K562 (cell line): ENCODE data around the gene CEP128. TPM values are rescaled to one million over a fixed set of nuclear protein-coding genes. Genes with fewer than 3 reads are reported as not detected.

Experiments
- ATAC-seq: fragments of 200-7000 bp; cut with Tn5 transposase; 3 replicates; pipeline ENCODE4 v1.9.1; 2020; ENCODE audit warnings: moderate library complexity
- BruUV-seq: library from RNA; stranded (reverse); fragments of 400-500 nt; replicated peaks from 2 replicates; lab custom pipeline; 2021; lab: Mats Ljungman, UMichigan
- CTCF ChIA-PET: fragments of 300-600 bp; formaldehyde crosslinking; extraction: SDS; loops from one replicate; lab custom pipeline; 2021; ENCODE audit warnings: low intra/inter-chr PET ratio; lab: Yijun Ruan, JAX
- POLR2A ChIA-PET: fragments of 300-600, 350-650 bp; sonication (Branson Sonifier 250); formaldehyde crosslinking; extraction: SDS; loops from one replicate; lab custom pipeline; 2021; ENCODE audit warnings: antibody characterized with exemption, inconsistent platforms; lab: Yijun Ruan, JAX
- DNase-seq, 4 experiments: peaks; one replicate each; pipeline versions ENCODE4 v3.0.0 to v3.0.0-alpha.2; 2011 to 2018; ENCODE audit warnings: low spot score in 3 of 4, mixed read lengths in 3 of 4; ENCODE audit errors: extremely low read depth in 1 of 4
- FAIRE-seq: peaks from 2 replicates; lab custom pipeline; 2011; peaks lifted over from hg19 to GRCh38; lab: Jason Lieb, UNC
- H2AFZ ChIP-seq: 2 replicates; pipeline ENCODE4 v1.6.0; 2011; ENCODE audit warnings: low read depth, low read length, control low read depth, inconsistent platforms
- H3K27ac ChIP-seq: fragments of 200-600 bp; 3 replicates; pipeline ENCODE4 v1.8.0; 2011; ENCODE audit warnings: low read depth, mild to moderate bottlenecking, control low read depth, inconsistent platforms, low read length, moderate library complexity, mixed read lengths; ENCODE audit errors: extremely low read depth
- H3K27me3 ChIP-seq, 2 experiments: fragments of 300-600 bp in 1 of 2; 2 replicates in 1 of 2; 3 replicates in 1 of 2; pipeline versions ENCODE4 v1.6.0 to v1.8.0; 2011; ENCODE audit warnings: inconsistent platforms in 2 of 2, low read length in 2 of 2, mild to moderate bottlenecking in 1 of 2, mixed read lengths in 1 of 2, moderate library complexity in 1 of 2; ENCODE audit not compliant: control insufficient read depth in 2 of 2, insufficient read depth in 2 of 2
- H3K36me3 ChIP-seq: fragments of 300-600 bp; 3 replicates; pipeline ENCODE4 v1.8.0; 2011; ENCODE audit warnings: mild to moderate bottlenecking, low read length, inconsistent platforms; ENCODE audit not compliant: control insufficient read depth, insufficient read depth
- H3K4me1 ChIP-seq, 2 experiments: fragments of 200-600 bp in 1 of 2; replicated peaks in 1 of 2; 2 replicates in 1 of 2; 3 replicates in 1 of 2; pipeline versions ENCODE4 v1.5.1 to v1.8.0; 2011; ENCODE audit warnings: inconsistent platforms in 2 of 2, low read length in 2 of 2, mild to moderate bottlenecking in 1 of 2, mixed read lengths in 1 of 2, moderate library complexity in 1 of 2; ENCODE audit not compliant: control insufficient read depth in 2 of 2, insufficient read depth in 2 of 2
- H3K4me2 ChIP-seq: 2 replicates; pipeline ENCODE4 v1.6.1; 2011; ENCODE audit warnings: low read length, control low read depth, inconsistent platforms, mixed read lengths; ENCODE audit not compliant: insufficient read depth
- H3K4me3 ChIP-seq: fragments of 200-600 bp; sonication (generic), shearing (Covaris generic); 2 replicates; pipeline ENCODE4 v1.5.1; 2016; ENCODE audit warnings: control low read depth, inconsistent platforms
- H3K79me2 ChIP-seq: fragments of 200-600 bp; 3 replicates; pipeline ENCODE4 v1.8.0; 2011; ENCODE audit warnings: low read length, inconsistent platforms; ENCODE audit not compliant: control insufficient read depth, insufficient read depth
- H3K9ac ChIP-seq, 2 experiments: 2 replicates each; pipeline versions ENCODE4 v1.6.0 to v1.6.1; 2011; ENCODE audit warnings: low read depth in 2 of 2, low read length in 2 of 2, control low read depth in 1 of 2, inconsistent platforms in 1 of 2, mild to moderate bottlenecking in 1 of 2, mixed read lengths in 1 of 2; ENCODE audit not compliant: insufficient read depth in 1 of 2
- H3K9me1 ChIP-seq: one replicate; pipeline ENCODE4 v1.6.0; 2011; ENCODE audit warnings: inconsistent platforms, mild to moderate bottlenecking, low read length, moderate library complexity; ENCODE audit not compliant: control insufficient read depth, insufficient read depth
- H3K9me3 ChIP-seq: replicated peaks from 2 replicates; pipeline ENCODE4 v1.5.1; 2011; ENCODE audit warnings: low read depth, low read length, inconsistent platforms; ENCODE audit not compliant: control insufficient read depth, insufficient read depth
- H4K20me1 ChIP-seq: replicated peaks from 2 replicates; pipeline ENCODE4 v1.6.1; 2011; ENCODE audit warnings: low read length, inconsistent platforms, mixed read lengths; ENCODE audit not compliant: control insufficient read depth, insufficient read depth
- DACH1 ChIP-seq: fragments of 450-650 bp; IDR thresholded peaks from 2 replicates; pipeline ENCODE4 v1.6.1; 2018; ENCODE audit not compliant: partially characterized antibody
- DPF2 ChIP-seq: fragments of 450-650 bp; IDR thresholded peaks from 2 replicates; pipeline ENCODE4 v1.6.1; 2016
- EHMT2 ChIP-seq: fragments of 450-650 bp; IDR thresholded peaks from 2 replicates; pipeline ENCODE4 v1.6.1; 2018; ENCODE audit warnings: antibody characterized with exemption
- FOSL1 ChIP-seq: fragments of 200-800 bp; sonication (Bioruptor generic); conservative IDR thresholded peaks from 2 replicates; pipeline ENCODE4 v1.6.1; 2016; ENCODE audit warnings: missing genetic modification characterization, missing compliant biosample characterization
- HNRNPK ChIP-seq: fragments of 200-400 bp; formaldehyde crosslinking; IDR thresholded peaks from one replicate; pipeline ENCODE4 v1.6.1; 2018; ENCODE audit warnings: mild to moderate bottlenecking, low read depth, low read length; ENCODE audit not compliant: poor library complexity, severe bottlenecking
- PHF8 ChIP-seq: fragments of 200-600 bp; sonication (generic); IDR thresholded peaks from 2 replicates; pipeline ENCODE4 v1.6.1; 2012; ENCODE audit warnings: mixed run types, mild to moderate bottlenecking, inconsistent platforms, low read length, moderate library complexity, borderline replicate concordance
- RFX1 ChIP-seq: fragments of 450-650 bp; IDR thresholded peaks from 2 replicates; pipeline ENCODE4 v1.6.1; 2016; ENCODE audit warnings: mild to moderate bottlenecking, moderate library complexity
- ZNF311 ChIP-seq: fragments of 250-450 bp; sonication (Bioruptor Pico); IDR thresholded peaks from 2 replicates; pipeline ENCODE4 v1.4.0; 2020; ENCODE audit warnings: mild to moderate bottlenecking, moderate library complexity
- ZNF707 ChIP-seq: fragments of 250-450 bp; sonication (Bioruptor Pico); conservative IDR thresholded peaks from 2 replicates; pipeline ENCODE4 v1.8.0; 2022; ENCODE audit warnings: inconsistent platforms, mild to moderate bottlenecking, moderate library complexity
- WGBS: fragments of 100-300 bp; shearing (Covaris generic); methylation state at CpG from one replicate; pipeline ENCODE4 v1.1.6; 2016; ENCODE audit warnings: low coverage, mixed read lengths; ENCODE audit not compliant: insufficient coverage; ENCODE audit errors: missing lambda C conversion rate; 5-methylcytosine and 5-hydroxymethylcytosine counted together
- in situ Hi-C: fragments of 300-500 bp; cut with MboI; formaldehyde crosslinking; loops from 4 replicates; pipeline ENCODE4 v1.15.0; 2018; ENCODE audit warnings: inconsistent platforms, mixed read lengths
- intact Hi-C: fragments of 100-400 bp; cut with micrococcal nuclease; formaldehyde crosslinking; loops from 2 replicates; pipeline ENCODE4 v1.14.2; 2022
- polyA plus RNA-seq, 8 experiments: library from polyadenylated mRNA; depleted of rRNA in 4 of 8; stranded (reverse) in 5 of 8; unstranded in 3 of 8; fragments of >200 nt; fragmentation: Nextera tagmentation in 2 of 8; fragmentation: Illumina TruSeq in 1 of 8; extraction: Ambion mirVana in 2 of 8; extraction: Trizol in 1 of 8; gene quantifications; 2 replicates each; pipeline versions ENCODE4 v1.2.1 to v1.2.3, GENCODE V29; 2011 to 2014; ENCODE audit warnings: inconsistent platforms in 1 of 8, missing spikeins in 1 of 8
- total RNA-seq, 7 experiments: library from RNA; depleted of rRNA in 6 of 7; stranded (reverse); fragments of >200 nt in 6 of 7; fragmentation: Illumina TruSeq in 2 of 7; extraction: Trizol in 2 of 7; gene quantifications; 2 replicates each; pipeline versions ENCODE4 v1.2.1 to v1.2.3, GENCODE V29; 2011 to 2021; ENCODE audit warnings: low replicate concordance in 1 of 7
- TF ChIP-seq, protein P1 (sequence below), 2 experiments: fragments of 450-650 bp in 1 of 2; sonication (generic) in 1 of 2; formaldehyde crosslinking in 1 of 2; IDR thresholded peaks; 2 replicates each; pipeline versions ENCODE4 v1.7.1 to v1.9.0; 2016 to 2022; ENCODE audit warnings: inconsistent platforms in 1 of 2, mild to moderate bottlenecking in 1 of 2, missing genetic modification reagents in 1 of 2

CEP128 gene
- total and polyA plus RNA-seq, 9 of the 15 experiments (the other 6 are each of a cell fraction or from before 2014, with no cell fraction given): 2.3 to 9.2 (median 4.6) TPM

DNA sequence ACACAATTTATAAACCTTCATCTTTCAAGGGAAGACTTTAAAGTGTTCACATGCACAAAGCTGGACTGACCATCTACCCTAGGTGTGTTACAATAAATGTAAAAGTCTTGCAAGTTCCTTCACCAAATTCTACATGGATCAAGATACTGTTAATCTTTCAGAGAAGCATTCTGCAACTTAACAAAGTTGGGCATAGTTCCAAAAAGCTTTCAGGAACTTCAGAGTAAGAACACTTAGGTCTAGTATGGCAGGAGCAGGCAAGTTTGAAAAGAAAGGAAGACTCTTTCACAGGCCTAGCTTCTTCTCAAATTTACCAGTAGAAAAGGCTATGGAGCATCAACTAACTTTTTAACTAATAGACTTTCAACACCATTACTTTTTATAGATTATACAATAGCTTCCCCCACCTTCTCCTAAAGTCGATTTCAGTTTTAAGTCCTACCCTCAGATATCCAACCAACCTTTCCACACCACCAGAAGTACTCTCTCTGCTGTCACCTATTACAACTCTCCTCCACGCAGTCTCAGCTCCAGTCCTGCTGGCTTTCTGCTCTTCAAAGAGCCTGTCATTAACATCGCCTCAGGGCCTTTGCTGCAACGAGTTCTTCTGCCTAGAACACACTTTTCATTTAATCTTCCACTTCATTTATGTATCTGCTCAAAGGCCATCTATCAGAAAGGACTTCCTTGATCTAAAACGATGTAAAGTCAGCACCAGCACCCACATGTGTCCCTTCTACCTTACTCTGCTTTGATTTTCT lies 333.9 kb downstream of the CEP128 start:
- Histone ChIP-seq H3K9me3 (no peaks in the 10 kb centered on the region), H3K27ac (no peak overlapping the region), H3K9me1 (no peaks in the 10 kb centered on the region), H3K9ac (no peak overlapping the region), H3K79me2 (no peaks in the 10 kb centered on the region), H4K20me1 (no peaks in the 10 kb centered on the region), H3K36me3 (no peaks in the 10 kb centered on the region), H3K4me3 (no peak overlapping the region), H3K4me2 (no peak overlapping the region), H2AFZ (no peak overlapping the region), H3K27me3 (no peaks in the 10 kb centered on the region), H3K4me1 (no peaks in the 10 kb centered on the region)
- in situ Hi-C loops (no loop called here), intact Hi-C loops (no loop called here)
- 0% methylated on average over 5 of the region's 5 CpGs for whole genome bisulfite sequencing
- POLR2A ChIA-PET: interaction anchor here (0.6 kb wide), 1 partner anchor 8 kb away, joined by 3 read pairs; no protein-coding TSS in a partner anchor
- CTCF ChIA-PET: no interaction called here
- TF ChIP-seq PHF8: no peak
- TF ChIP-seq RFX1: no peak
- TF ChIP-seq DACH1: no peak
- no peak for TF ChIP-seq FOSL1
- no peak for TF ChIP-seq EHMT2
- TF ChIP-seq HNRNPK: no peak
- TF ChIP-seq, protein P1, sequence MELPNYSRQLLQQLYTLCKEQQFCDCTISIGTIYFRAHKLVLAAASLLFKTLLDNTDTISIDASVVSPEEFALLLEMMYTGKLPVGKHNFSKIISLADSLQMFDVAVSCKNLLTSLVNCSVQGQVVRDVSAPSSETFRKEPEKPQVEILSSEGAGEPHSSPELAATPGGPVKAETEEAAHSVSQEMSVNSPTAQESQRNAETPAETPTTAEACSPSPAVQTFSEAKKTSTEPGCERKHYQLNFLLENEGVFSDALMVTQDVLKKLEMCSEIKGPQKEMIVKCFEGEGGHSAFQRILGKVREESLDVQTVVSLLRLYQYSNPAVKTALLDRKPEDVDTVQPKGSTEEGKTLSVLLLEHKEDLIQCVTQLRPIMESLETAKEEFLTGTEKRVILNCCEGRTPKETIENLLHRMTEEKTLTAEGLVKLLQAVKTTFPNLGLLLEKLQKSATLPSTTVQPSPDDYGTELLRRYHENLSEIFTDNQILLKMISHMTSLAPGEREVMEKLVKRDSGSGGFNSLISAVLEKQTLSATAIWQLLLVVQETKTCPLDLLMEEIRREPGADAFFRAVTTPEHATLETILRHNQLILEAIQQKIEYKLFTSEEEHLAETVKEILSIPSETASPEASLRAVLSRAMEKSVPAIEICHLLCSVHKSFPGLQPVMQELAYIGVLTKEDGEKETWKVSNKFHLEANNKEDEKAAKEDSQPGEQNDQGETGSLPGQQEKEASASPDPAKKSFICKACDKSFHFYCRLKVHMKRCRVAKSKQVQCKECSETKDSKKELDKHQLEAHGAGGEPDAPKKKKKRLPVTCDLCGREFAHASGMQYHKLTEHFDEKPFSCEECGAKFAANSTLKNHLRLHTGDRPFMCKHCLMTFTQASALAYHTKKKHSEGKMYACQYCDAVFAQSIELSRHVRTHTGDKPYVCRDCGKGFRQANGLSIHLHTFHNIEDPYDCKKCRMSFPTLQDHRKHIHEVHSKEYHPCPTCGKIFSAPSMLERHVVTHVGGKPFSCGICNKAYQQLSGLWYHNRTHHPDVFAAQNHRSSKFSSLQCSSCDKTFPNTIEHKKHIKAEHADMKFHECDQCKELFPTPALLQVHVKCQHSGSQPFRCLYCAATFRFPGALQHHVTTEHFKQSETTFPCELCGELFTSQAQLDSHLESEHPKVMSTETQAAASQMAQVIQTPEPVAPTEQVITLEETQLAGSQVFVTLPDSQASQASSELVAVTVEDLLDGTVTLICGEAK (IDR thresholded peaks at IDR 0.05): no peak
- TF ChIP-seq, protein P1 (CRISPR knock-in tag; IDR thresholded peaks at IDR 0.05): no peak
- TF ChIP-seq ZNF311 (CRISPR knock-in tag): no peak
- TF ChIP-seq ZNF707 (CRISPR knock-in tag): no peak
- no peak for TF ChIP-seq DPF2
- FAIRE-seq: no peak
- no peak for ATAC-seq
- DNase-seq: no peak
- no TSS peak for BruUV-seq
